ENCODE data around the gene LIMK1.
A peak's percentile ranks its signal among the peaks of the same experiment; 100 is the strongest.

LIMK1 gene

DNA sequence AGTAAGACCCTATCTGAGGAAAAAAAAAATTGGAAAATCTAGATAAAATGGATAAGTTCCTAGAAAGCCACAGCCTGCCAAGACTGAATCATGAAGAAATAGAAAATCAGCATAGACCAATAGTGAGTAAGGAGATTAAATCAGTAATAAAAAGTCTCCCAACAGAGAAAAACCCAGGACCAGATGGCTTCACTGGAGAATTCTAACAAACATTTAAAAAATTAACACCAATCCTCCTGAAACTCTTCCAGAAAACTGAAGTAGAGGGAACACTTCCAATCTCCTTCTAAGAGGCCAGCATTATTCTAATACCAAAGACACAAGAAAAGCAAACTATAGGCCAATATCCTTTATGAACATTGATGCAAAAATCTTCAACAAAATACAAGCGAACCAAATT, 8.8 kb upstream of the LIMK1 start:
- Histone ChIP-seq H3K4me3 (ENCODE audit: low read depth, low read length) (no peak overlapping the region), H3K4me1 (no peaks in the 10 kb centered on the region), H3K9me3 (no peaks in the 10 kb centered on the region), H3K27me3 (no peaks in the 10 kb centered on the region), H3K36me3 (no peaks in the 10 kb centered on the region)
- TF ChIP-seq, protein P1, sequence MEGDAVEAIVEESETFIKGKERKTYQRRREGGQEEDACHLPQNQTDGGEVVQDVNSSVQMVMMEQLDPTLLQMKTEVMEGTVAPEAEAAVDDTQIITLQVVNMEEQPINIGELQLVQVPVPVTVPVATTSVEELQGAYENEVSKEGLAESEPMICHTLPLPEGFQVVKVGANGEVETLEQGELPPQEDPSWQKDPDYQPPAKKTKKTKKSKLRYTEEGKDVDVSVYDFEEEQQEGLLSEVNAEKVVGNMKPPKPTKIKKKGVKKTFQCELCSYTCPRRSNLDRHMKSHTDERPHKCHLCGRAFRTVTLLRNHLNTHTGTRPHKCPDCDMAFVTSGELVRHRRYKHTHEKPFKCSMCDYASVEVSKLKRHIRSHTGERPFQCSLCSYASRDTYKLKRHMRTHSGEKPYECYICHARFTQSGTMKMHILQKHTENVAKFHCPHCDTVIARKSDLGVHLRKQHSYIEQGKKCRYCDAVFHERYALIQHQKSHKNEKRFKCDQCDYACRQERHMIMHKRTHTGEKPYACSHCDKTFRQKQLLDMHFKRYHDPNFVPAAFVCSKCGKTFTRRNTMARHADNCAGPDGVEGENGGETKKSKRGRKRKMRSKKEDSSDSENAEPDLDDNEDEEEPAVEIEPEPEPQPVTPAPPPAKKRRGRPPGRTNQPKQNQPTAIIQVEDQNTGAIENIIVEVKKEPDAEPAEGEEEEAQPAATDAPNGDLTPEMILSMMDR (IDR thresholded peaks at IDR 0.05; ENCODE audit: low read depth, low read length), result no peak
- no peak for DNase-seq

DNA sequence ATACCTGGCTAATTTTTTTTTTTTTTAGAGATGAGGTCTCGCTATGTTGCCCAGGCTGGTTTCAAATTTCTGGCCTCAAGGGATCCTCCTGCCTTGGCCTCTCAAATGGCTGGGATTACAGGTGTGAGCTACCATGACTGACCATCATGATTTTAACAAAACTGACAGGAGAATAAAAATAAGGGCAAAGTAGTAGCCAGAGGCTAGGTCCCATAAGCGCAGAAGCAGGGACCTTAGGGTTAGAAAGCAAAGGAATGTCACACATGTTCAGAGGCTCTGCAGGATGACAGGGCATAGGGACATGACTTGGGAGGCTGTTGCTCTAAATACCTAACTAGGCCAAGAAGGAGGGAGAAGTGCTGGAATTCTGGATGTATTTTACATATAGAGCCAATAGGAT, 5.1 kb upstream of the LIMK1 start:
- H3K9me3 ChIP-seq, result no peaks in the 10 kb centered on the region
- no peak for DNase-seq
- no peak overlapping the region for H3K4me3 ChIP-seq (ENCODE audit: low read depth, low read length)
- TF ChIP-seq, protein P1 (IDR thresholded peaks at IDR 0.05; ENCODE audit: low read depth, low read length), result no peak
- peaks cover 4% of the 10 kb centered on the region; the same call in 1 of the 2 replicates for H3K4me1 ChIP-seq
- H3K36me3 ChIP-seq, result no peaks in the 10 kb centered on the region
- H3K27me3 ChIP-seq, result no peaks in the 10 kb centered on the region

DNA sequence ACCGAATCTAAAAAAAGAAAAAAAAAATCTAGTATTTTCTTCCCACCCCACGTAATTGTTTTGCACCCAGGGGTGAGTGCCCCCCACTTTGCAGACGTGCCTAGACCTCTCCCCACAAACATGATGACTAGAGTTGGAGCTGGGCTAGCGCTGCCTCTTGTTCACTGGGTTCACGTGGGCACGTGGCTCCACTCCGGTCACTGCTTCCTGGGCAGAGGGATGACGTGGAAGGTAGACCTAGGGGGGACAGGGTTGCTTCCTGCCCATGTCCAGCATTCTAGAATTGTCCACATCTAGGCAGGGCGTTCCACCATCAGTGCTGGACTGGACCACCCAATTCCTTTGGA, 861 bp upstream of the LIMK1 start:
- Histone ChIP-seq H3K4me1 (peaks cover 4% of the 10 kb centered on the region; the same call in 1 of the 2 replicates), H3K4me3 (ENCODE audit: low read depth, low read length) (no peak overlapping the region), H3K36me3 (no peaks in the 10 kb centered on the region), H3K27me3 (no peaks in the 10 kb centered on the region), H3K9me3 (no peaks in the 10 kb centered on the region)
- no peak for DNase-seq
- TF ChIP-seq, protein P1 (IDR thresholded peaks at IDR 0.05; ENCODE audit: low read depth, low read length), result no peak

DNA sequence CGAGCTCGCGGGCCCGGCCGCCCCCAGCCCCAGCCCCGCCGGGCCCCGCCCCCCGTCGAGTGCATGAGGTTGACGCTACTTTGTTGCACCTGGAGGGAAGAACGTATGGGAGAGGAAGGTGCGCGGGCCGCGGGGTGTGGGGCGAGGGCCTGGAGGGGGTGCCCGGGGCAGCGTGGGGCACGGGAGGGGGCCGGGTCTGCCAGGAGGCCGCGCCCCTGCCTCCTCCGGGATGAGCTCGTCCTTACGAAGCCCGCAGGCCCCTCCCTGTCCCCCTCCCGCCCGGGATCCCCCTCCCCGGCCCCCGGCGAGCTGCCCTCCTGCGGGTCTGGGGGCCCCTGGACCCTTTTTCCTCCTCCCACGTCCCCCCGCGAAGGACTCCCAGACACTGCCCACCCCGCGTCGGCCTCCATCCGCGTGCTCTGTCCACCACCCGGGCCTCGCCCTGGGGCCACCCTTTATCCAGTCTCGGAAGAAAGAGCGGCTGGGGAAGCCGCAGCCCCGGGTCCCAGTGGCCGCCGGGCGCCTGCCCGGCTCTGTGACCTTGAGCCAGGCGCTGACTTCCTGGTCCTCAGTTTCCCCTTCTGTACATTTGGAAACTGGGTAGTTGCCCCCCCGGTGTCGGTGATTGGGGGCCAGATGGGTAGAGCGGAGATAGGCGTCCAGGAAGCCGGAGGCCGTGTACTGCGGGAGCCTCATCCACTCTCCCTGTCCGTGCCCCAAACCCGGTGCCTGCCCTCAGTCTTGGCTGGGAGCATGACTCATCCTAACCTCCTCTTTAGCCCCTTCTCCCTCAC, 521 bp downstream of the LIMK1 start:
- DNase-seq, result peak; percentile 50
- Histone ChIP-seq H3K4me3 (ENCODE audit: low read depth, low read length) (peak overlapping the region; percentile 68), H3K9me3 (no peaks in the 10 kb centered on the region), H3K4me1 (peaks cover 4% of the 10 kb centered on the region; the same call in 1 of the 2 replicates), H3K27me3 (no peaks in the 10 kb centered on the region), H3K36me3 (0 out of 2 replicates have a peak, but pooled peaks cover 4% of the 10 kb centered on the region)
- TF ChIP-seq, protein P1 (IDR thresholded peaks at IDR 0.05; ENCODE audit: low read depth, low read length), result no peak

DNA sequence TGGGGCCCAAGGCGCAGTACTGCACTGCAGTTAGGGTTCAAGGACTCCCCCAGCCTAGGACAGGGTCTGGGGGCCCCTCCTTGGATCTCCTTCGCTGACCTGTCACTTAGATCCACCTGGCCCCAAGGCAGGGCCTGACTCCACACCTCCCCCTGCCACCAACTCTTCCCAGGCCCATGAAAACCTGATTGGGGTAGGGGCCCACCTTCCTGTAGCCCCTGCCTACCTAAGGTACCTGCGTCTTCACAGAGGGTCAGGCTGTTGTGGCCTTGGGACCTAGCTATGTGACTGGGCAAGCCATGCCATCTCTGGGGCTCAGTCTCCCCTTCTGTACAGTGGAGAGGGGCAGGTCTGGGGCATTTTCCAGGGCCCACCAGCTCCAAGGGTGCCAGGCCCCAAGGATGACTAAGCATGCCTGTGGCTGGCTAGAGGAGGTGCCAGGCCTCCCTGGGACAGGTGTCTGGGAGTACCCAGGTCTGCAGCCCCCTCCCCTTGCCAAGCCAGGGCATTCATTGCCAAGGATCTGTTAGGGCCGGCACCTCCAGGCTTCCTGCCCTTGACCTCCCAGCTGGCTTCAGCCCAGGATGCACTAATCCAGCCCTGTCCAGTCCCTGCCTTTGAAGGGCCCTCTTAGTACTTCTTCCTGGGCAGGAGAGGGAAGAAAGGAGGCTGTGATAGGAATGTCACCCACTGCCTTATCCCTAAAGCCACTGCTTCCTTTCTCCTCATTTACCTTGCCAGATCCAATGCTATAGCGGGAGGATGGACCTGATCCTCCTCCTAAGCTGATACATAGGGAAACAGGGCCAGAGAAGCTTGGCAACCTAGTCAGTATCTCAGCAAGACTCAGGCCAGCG, 1.3 kb downstream of the LIMK1 start:
- 0 out of 2 replicates have a peak, but pooled peaks cover 4% of the 10 kb centered on the region for H3K36me3 ChIP-seq
- peak overlapping the region; percentile 68 for H3K4me3 ChIP-seq (ENCODE audit: low read depth, low read length)
- TF ChIP-seq, protein P1 (IDR thresholded peaks at IDR 0.05; ENCODE audit: low read depth, low read length), result no peak
- no peak for DNase-seq
- peaks cover 4% of the 10 kb centered on the region; the same call in 1 of the 2 replicates for H3K4me1 ChIP-seq
- no peaks in the 10 kb centered on the region for H3K27me3 ChIP-seq
- no peaks in the 10 kb centered on the region for H3K9me3 ChIP-seq

Measured in BE2C (cell line).